GM18508 (cell line): ENCODE results near the gene DNAJB8.

Experiments
- ATAC-seq: cut with Tn5 transposase; IDR thresholded peaks from one replicate; pipeline ENCODE4 v1.9.1; 2021; ENCODE audit warnings: moderate number of reproducible peaks; ENCODE audit not compliant: insufficient read depth, unreplicated experiment

The DNAJB8 gene

DNA sequence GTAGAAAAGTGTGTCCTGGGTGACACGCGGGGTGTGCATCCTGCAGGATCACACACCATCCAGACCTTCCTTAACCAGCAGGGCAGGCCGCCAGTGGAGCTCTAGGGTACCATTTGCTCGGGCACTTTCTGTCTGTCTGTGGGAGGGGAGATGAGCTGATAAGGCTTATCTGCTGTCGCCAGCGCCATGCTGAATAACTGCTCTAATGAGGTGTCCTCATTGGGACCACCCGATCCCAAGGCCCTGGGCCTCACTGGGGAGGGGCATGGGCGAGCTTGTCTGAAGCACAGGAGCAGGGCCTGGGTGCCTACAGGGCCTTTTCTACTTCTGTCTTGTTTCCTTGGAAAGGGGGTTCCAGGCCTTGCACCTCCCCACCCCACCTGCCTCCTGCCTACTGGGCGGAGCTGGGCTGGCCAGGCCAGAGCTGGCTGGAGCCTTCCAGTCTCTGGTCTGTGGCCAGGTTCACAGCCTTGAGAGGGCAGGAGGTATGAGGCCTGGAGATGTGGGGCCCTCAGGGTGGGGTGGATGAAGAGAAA lies 28.8 kb upstream of the DNAJB8 start:
- no peak for ATAC-seq

DNA sequence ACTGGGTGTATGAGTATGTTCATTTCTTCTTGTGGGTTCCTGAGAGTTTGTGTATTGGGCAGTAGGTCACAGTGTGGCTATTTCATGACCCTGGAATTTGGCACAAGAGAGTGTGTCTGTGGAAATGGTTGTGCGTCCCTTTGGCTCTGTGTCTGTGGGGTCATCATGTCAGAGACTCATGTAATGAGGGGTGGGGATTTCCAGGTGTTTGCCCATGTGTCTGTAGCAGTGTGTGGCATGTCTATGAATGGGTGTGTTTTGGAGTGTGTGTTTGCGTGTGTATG lies 27.6 kb upstream of the DNAJB8 start:
- no peak for ATAC-seq

DNA sequence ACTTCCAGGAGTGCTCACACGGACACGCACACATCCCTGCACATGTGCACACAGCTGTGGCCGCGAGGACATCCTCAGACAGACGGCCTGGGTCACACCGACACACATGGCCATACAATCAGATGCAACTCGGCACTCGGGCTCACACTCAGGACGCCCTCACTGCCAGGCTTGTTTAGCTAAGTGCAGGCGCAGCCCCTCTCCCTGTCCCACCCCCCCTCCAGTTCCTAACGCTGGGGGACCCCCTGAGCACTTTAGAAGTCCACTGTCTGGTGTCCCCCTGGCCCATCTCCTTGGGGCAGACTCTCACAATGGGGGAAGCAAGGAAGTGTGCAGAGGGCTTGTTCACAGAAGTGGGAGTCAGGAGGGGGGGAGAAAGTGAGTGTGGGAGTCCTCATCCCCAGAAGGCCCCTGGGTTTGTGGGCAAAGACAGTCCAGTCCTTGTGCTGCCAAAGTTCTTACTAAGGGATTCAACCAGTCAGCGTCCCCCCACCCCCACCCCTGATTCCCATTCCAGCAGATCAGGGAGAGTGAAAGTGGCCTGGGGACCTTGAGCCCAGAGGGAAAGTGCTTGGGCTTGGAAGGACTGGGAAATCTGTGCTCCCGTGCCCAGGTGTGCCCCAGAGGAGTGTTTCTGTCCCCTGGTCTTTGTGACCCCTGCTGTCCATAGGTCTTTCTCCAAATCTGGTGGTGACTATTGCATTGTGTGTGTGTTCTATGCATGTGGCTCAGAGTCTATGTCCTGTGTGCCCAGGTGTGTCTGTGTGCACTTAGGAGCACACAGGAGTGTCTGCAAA lies 27.1 kb upstream of the DNAJB8 start:
- no peak for ATAC-seq

DNA sequence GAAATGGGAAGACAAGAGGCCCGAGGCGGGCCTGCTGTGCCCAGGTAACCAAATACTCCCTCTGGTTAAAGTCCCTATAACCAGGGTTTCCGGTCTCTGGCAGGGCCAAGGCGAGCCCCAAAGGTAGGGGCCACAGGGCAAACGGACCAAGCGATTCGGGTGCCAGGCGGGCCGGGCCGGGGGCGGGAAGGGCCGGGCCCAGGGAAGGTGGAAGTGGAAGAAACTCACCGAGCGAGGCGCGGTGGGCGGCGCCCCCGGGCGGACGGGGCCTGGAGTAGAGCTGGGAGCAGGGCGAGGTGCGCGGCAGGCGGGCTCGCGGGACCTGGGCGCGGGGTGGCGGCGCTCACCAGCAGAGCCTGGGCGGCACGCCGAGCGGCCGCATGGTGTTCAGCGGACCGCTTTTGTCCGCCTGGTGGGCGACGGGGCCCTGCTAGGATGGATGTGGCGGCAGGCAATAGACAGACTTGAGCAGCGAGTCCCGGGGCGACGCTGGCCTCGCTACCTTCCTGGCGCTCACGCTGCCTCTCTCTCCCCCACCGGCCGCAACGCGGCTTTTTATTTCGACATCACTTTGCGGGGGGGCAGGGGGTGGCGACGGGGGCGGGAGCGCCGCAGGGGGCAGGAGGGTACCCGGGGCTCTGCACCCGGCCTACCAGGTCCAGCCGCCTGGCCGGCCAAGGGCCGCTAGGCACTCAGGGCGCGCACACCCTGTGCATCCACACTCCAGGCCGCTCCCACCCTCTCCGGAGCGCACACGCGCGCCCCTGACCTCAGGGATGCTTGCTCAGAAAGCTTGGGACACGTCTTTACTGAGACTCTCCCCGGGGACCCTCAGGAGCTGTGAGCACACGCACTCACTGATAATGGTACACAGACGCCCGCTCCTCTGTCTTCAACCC lies 26.2 kb upstream of the DNAJB8 start, which contains the start of gene GATA2:
TSS of gene GATA2 (minus strand) at position 531 of the 899 bp plus-strand sequence. CDS start 6,170 bp downstream, outside the sequence.
- no peak for ATAC-seq

DNA sequence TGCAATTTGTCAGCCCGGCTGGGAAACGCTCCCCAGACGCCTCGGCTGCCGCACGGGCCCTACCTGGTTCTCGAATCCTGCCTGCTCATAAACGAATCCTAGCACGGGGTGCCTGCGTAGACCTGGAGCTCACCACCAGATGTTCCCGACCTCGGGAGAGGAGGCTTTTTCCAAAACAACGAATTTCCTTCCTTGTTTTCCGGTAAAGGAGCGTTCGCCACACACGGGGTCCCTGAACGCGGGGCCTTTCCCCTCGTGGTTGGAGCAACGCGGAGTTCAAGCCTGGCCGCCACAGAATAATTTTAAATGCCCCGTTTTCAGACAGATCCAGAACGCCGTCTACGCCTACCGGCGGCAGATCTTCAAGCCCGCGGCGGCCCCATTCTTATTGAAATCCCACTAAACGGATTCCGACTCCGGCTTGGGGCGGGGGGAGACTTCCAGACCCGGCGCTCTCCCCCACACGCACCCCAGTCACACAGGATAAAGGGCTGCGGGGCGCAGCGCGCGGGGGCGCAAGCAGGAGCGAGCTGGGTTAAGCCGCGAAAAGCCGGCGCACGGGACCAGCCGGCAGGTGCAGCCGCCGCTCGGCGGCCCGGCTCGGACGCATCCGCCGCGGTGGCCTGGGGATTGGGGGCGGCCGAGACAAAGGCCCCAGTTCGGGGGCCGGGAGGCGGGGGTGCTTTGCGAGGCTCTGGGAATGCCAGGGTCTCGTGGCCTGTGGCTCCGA lies 25.4 kb upstream of the DNAJB8 start:
- ATAC-seq, result no peak

DNA sequence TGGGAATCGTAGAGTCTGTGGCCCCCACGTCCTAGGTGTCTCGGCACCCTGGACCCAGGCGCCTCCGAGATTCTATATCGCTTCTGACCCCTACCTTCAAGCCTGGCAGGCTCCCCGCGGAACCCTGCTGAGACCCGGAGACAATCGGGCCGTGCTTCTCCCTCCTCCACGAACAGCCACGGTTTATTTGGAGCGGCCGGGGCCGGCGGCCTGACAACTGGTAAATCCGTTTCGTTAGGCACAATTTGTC lies 24.9 kb upstream of the DNAJB8 start:
- no peak for ATAC-seq

DNA sequence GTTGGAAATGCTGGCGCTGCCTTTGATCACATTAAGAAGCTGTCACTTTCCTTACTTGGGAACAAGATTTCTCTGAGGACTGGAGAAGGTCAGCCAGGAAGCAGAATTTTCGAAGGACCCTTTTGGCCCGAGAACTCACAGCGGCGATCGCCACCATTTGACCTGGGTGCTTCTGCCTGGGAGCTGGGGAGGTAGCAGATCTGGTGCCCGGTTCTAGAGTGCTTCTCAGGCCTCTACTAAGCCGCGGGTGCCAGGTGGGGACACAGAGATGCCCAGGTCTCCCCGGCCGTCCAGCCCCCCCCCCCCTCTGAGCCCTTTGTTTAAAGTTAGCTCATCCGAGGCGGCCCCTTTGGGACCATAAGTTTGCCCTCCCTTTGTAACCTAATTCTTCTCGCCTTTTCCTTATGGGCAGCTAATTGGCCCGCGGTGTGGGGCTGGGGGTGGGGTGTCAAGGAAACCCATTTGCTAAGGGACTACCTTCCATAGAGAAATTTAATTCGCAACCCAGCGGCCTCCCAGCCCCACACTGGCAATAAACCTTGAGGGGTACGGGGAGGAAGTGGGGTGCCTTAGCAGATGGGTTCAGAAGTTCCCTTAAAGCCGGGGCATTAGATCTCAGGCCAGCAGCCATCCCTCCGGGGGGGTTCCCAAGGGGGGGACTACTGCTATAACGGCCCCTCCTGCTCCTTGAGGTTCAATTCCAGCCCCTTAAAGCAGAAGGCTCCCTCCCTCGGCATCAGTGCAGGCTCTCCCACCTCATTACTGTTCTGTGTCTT lies 24.4 kb upstream of the DNAJB8 start:
- no peak for ATAC-seq

DNA sequence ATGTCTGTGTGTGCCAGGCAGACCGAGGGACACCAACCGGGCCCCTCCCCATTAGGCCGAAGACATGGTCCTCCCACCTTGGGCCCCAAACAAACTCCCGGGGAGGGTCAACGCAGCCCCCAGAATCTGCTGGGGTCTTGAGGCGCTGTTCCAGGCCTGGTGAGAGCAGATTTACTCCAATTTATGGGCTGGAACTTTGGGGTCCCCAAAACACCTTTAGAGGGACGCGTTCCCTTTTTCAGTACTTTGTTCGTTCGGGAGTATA lies 23.9 kb upstream of the DNAJB8 start:
- ATAC-seq, result no peak

DNA sequence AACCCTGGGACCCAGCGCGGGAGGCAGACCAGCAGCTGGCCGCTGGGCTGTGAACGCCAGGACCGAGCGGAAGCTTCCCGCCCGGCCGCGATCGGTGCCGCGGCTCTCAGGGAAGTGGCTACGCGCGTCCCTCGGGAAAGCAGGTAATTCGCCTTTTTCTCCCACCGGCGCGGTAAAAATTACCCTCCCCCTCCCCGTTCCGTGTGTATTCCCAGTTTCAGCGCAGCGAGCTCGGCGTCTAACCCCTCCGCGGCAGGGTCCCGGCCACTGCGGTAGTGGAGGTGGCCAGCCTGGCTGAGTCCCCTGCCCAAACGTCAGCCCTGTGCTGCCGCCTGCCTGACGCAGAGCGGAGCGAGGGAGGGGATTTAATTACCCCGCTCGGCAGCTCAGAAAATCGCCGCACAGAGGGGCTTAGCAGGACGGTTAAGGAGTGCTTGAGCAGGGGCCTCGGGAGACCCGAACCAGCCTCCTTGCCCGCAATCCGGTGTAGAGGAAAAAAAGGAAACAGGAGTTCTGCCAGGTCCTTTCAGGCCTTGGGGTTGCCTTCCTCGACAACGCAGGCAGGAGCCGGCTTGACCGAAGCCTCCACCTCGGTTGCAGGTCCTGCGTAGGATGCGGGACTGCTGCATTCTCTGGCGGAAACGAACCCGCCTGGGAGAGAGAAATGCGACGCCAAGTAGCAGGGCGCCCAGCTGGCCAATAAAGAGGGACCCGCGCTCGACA lies 23.4 kb upstream of the DNAJB8 start:
- ATAC-seq, result no peak

DNA sequence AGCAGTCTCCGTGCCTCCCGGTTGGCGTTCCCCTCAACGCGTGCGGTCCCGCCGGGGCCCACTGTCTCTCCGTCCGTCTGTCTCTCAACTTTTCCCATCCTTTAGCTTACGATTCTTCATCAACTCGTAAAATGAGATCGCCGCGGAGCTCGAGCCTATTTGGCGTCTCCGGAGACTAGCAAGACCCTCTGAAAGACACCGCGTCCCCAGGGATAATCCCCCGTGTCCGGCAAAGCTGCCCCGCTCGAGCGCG lies 22.9 kb upstream of the DNAJB8 start:
- no peak for ATAC-seq

DNA sequence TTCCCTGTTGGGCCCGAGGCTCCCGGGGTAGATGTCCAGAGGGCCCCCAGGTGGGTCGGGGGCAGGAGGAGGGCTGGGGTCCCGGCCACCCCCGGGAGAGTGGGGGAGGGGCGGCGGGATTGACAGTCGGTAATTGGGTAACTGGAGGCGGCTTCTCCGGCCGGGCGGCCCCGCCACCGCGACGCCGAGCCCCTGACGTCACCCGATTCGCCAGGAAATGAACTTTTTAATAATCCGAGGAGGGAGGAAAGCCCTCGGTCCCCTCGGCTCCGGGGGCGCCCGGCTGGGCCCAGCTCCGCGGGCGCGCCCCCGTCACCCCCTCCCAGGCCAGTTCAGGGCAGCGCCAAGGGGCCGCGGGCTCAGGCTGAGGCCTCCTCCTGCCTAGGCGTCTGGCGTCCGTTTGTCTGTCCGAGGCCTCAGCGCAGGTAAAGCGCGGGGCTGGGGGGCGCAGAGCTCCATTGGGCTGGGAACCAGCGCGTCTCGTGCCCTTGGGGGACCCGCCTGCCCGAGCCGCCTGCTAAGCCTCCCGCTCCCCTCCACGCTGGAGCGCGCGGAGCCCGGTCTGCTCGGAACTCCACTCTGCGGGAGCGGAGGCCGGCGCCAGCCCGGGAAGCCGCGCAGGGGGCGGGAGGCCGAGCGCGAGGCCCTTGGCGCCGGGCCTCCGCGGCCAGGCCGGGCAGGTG lies 22.4 kb upstream of the DNAJB8 start:
- no peak for ATAC-seq

DNA sequence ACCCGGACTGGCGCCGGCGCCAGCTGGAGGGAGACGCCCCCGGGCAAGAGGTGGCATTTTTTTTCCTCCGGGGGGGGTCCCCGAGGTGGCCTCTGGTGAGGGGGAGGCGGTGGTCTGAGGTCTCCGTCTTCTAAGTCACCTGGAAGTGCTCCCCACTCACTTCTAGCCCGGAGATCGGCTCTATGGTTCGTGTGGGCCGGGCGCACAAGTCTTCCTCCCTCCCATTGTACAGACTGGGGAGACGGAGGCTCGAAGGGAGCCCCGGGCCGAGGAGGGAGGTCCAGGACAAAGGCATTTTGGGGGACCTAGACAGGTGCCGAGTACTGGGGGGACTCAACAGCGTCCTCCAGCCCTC lies 21.9 kb upstream of the DNAJB8 start:
- no peak for ATAC-seq

DNA sequence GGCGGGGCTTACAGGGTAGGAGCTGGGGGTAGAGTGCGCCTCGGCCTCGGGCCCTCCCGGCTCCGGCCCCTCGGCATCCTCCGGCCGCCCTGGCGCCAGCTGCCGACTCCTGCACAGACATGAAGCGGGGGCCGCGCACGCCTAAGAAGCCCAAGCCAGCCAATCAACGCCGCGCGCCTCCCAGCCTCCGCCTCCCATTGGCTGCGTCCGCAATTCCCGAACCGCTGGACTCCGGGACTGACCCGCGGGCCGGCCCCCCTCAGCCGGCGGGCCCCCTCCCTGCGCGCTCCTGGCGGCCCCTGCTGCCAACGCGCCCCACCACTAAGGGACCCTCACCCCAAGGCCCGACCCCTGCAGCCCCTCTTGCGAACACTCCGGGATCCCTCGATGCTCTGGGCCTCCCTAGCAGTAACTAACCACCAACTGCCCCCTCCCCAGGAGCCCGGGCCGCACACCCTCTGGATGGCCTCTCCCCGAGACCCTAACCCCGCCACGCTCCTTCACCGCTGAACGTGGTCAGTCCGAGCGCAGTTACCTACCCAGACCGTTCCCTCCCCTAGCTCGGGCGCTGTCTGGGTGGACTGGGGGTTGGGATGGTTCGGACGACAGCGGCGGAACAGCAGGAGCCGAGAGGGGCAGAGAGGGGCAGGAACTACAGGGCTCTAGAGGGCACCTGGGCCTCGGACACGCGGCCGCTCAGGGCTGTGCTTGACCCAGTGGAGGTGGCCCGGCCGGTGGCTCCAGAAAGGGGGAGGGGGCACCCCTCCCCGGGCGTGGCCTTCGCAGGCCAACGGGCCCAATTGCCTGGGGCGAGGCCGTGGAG lies 21.3 kb upstream of the DNAJB8 start:
- no peak for ATAC-seq

DNA sequence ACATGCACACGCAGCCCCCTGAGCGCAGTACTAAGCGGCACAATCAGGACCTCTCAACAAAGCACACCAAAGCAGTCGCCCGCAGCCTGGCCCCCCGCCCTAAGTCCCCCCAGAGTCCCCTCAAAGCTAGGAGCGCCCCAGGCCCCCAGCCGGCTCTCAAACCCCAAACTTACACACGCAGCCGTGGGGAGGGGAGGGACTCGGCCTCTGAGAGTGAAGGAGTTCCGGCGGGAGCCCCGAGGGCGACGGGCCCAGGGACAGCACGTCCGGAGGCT lies 20.8 kb upstream of the DNAJB8 start:
- no peak for ATAC-seq

DNA sequence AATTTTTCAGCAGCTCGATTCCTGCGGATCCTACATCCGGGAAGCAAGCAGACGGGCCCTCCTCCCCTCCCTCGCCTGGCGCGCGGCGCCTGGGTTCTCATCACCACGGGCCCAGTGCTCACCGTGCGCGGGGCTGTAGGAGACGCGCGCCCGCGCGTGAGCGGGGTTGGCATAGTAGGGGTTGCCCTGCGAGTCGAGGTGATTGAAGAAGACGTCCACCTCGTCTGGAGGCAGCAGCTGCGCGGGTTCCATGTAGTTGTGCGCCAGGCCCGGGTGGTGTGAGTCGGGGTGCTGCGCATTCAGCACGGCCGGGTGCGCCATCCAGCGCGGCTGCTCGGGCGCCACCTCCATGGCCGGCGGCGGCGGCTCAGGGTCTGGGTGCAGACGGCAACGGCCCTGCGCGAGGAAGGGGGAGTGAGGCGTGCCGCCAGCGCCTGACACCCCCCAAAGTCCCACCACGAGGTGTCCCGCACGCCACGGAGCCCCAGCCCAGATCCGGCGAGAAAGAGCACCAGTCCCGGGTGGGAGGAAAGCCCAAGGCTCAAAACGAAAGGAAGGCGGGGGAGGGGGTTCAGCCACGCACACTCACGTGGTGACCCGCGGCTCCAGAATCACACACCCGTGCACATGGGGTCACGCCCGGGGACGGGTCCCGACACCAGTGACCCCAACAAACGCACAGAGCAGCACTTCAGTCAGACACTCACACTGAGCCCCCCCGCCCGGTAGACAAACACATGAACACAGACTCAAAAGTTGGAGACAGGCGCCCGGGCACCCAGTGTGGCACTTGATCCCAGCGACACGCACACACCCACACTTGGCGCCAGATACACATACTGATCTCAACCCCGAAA lies 20.2 kb upstream of the DNAJB8 start:
- no peak for ATAC-seq

DNA sequence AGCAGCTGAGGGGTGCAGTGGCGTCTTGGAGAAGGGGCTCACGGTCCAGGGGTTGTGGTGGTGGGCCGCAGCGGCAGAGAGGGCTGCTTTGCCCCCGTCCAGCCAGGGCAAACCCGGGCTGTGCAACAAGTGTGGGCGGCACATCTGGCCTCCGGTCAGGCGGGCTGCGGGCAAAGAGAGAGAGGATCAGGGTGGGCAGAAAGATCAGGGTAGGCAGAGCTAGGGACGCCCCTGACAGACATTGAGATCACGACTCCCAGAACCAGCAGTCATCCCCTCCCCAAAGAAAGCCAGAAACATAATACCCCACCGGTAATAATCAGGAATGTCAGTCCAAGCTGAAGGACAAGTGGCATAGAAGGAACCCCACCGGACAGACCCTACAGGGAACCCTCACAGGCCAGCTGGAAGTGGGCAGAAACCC lies 19.5 kb upstream of the DNAJB8 start:
- no peak for ATAC-seq

DNA sequence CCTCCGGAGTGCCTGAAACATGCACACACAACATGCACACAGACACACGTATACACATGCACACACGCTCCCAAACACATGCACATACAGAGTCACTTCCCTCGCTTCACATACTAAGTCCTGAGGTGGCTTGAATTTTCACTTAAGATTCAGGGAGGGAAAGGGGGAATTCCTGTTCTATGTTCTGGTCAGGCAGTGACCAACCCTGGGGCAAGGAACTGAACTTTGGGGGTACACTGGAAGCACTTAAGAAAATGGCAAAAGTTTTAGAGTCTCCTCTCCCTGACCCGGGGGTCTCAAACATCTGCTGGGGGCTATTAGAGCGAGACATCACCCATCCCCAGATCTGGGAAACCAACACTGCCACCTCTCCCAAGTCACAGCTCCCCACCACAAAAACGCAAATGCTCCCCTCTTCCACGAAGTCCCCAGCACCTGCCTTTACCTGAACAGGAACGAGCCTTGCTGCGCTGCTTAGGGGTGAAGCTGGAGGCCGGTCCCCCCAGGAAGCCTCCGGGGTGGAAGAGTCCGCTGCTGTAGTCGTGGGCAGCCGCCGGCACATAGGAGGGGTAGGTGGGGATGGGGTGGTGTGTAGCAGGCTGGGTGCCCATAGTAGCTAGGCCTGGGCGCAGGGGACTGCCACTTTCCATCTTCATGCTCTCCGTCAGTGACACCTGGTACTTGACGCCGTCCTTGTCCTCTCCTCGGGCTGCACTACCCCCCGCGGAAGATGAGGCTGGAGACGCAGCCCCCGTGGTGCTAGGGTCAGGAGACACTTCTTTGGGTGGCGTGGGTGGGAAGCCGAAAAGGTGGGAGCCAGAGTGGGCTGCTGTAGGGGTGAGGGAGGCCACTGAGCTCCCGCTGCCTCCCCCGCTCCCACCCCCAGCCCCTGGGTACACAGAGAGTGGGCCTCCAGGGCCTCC lies 18.9 kb upstream of the DNAJB8 start:
- ATAC-seq, result no peak
